ENCODE results near the gene CERS6. TPM values are rescaled to one million over a fixed set of nuclear protein-coding genes. Genes with fewer than 3 reads are reported as not detected.

Gene CERS6
- total and polyA plus RNA-seq, 10 of the 15 experiments (the other 5 are each of a cell fraction or from before 2014, with no cell fraction given): 1.3 to 20.4 (median 14.1) TPM

DNA sequence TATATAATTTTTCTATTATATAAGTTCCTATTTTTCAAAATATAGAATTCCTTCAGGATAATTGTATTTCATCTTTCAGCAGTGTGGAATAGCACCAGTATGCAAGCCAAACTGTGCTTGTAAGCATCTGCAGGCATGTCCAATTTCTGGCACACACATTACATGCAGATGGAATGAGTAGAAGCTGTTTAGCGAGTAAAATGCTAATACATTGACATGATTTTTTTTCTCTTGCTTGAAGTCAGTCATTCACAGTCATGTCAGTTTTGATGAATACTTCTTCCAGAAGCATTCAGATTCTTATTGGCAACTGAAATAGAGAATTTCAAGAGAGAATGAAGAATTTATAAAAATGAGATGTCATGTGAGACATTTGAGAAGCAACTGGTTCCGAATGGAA, 109.4 kb downstream of the CERS6 start:
- no TSS peak for BruUV-seq (replicated peaks)
- Histone ChIP-seq H4K20me1 (ENCODE audit: control insufficient read depth, insufficient read depth) (no peaks in the 10 kb centered on the region), H3K4me1 (ENCODE audit: control insufficient read depth, insufficient read depth, low read length) (peaks cover 14% of the 10 kb centered on the region; the same call in 1 of the 2 replicates), H3K36me3 (ENCODE audit: control insufficient read depth in 2 of 2, insufficient read depth in 2 of 2, low read length in 1 of 2) (peaks cover 1 to 7% of the 10 kb centered on the region in 2 experiments; a peak in 2 of 4 replicates), H3K9me3 (replicated peaks; ENCODE audit: control insufficient read depth, insufficient read depth, low read length) (no peaks in the 10 kb centered on the region), H3K79me2 (ENCODE audit: control insufficient read depth, insufficient read depth, low read length) (peaks cover 6% of the 10 kb centered on the region), H3K4me3 (no peak overlapping the region), H3K27me3 (replicated peaks in 1 of 2; ENCODE audit: control insufficient read depth in 2 of 2, insufficient read depth in 2 of 2, low read length in 1 of 2) (no peaks in the 10 kb centered on the region), H3K4me2 (ENCODE audit: control insufficient read depth, insufficient read depth) (no peak overlapping the region), H2AFZ (ENCODE audit: control insufficient read depth, low read depth, low read length) (no peak overlapping the region), H3K9ac (ENCODE audit: control insufficient read depth, insufficient read depth, low read length) (no peak overlapping the region), H3K27ac (ENCODE audit: control insufficient read depth, insufficient read depth) (no peak overlapping the region)
- in situ Hi-C loops (cut with MboI): no loop called here
- WGBS (ENCODE audit: insufficient coverage, insufficient replicate concordance, low lambda C conversion rate, missing lambda C conversion rate): 97% methylated on average over 2 of the region's 2 CpGs
- intact Hi-C loops (cut with micrococcal nuclease; ENCODE audit: unreplicated experiment): no loop called here
- ChIA-PET RAD21 (ENCODE audit: unreplicated experiment) (no interaction called here), CTCF (no interaction called here), POLR2A (no interaction called here), SMC1A (ENCODE audit: uncharacterized antibody, unreplicated experiment) (interaction anchor here (0.9 kb wide), 1 partner anchor 76 kb away, joined by 5 read pairs; no protein-coding TSS in a partner anchor)
- no peak for ATAC-seq
- DNase-seq (ENCODE audit: low read depth, low spot score): no peak
- no peak for FAIRE-seq
- TF ChIP-seq TCF7 (IDR thresholded peaks at IDR 0.05; ENCODE audit: borderline replicate concordance) (no peak), BACH1 (IDR thresholded peaks at IDR 0.05; ENCODE audit: borderline replicate concordance) (no peak), BRCA1 (IDR thresholded peaks at IDR 0.05; ENCODE audit: low read depth, low read length) (no peak), ETV6 (conservative IDR thresholded peaks at IDR 0.05 in 1 of 2, IDR thresholded peaks at IDR 0.05 in 1 of 2; ENCODE audit: borderline replicate concordance in 1 of 2, low read depth in 1 of 2) (no peak), STAT3 (IDR thresholded peaks at IDR 0.05; ENCODE audit: low read depth, low read length) (no peak), TARDBP (IDR thresholded peaks at IDR 0.05; ENCODE audit: borderline replicate concordance) (no peak), EZH2 (IDR thresholded peaks at IDR 0.05; ENCODE audit: borderline replicate concordance, control insufficient read depth, low read depth, low read length) (no peak), TAF1 (IDR thresholded peaks at IDR 0.05; ENCODE audit: borderline replicate concordance, low read depth, low read length) (no peak)
- TF ChIP-seq, protein P1, sequence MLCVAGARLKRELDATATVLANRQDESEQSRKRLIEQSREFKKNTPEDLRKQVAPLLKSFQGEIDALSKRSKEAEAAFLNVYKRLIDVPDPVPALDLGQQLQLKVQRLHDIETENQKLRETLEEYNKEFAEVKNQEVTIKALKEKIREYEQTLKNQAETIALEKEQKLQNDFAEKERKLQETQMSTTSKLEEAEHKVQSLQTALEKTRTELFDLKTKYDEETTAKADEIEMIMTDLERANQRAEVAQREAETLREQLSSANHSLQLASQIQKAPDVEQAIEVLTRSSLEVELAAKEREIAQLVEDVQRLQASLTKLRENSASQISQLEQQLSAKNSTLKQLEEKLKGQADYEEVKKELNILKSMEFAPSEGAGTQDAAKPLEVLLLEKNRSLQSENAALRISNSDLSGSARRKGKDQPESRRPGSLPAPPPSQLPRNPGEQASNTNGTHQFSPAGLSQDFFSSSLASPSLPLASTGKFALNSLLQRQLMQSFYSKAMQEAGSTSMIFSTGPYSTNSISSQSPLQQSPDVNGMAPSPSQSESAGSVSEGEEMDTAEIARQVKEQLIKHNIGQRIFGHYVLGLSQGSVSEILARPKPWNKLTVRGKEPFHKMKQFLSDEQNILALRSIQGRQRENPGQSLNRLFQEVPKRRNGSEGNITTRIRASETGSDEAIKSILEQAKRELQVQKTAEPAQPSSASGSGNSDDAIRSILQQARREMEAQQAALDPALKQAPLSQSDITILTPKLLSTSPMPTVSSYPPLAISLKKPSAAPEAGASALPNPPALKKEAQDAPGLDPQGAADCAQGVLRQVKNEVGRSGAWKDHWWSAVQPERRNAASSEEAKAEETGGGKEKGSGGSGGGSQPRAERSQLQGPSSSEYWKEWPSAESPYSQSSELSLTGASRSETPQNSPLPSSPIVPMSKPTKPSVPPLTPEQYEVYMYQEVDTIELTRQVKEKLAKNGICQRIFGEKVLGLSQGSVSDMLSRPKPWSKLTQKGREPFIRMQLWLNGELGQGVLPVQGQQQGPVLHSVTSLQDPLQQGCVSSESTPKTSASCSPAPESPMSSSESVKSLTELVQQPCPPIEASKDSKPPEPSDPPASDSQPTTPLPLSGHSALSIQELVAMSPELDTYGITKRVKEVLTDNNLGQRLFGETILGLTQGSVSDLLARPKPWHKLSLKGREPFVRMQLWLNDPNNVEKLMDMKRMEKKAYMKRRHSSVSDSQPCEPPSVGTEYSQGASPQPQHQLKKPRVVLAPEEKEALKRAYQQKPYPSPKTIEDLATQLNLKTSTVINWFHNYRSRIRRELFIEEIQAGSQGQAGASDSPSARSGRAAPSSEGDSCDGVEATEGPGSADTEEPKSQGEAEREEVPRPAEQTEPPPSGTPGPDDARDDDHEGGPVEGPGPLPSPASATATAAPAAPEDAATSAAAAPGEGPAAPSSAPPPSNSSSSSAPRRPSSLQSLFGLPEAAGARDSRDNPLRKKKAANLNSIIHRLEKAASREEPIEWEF (IDR thresholded peaks at IDR 0.05; ENCODE audit: insufficient replicate concordance, low read depth, low read length): no peak
- TF ChIP-seq, protein P2, sequence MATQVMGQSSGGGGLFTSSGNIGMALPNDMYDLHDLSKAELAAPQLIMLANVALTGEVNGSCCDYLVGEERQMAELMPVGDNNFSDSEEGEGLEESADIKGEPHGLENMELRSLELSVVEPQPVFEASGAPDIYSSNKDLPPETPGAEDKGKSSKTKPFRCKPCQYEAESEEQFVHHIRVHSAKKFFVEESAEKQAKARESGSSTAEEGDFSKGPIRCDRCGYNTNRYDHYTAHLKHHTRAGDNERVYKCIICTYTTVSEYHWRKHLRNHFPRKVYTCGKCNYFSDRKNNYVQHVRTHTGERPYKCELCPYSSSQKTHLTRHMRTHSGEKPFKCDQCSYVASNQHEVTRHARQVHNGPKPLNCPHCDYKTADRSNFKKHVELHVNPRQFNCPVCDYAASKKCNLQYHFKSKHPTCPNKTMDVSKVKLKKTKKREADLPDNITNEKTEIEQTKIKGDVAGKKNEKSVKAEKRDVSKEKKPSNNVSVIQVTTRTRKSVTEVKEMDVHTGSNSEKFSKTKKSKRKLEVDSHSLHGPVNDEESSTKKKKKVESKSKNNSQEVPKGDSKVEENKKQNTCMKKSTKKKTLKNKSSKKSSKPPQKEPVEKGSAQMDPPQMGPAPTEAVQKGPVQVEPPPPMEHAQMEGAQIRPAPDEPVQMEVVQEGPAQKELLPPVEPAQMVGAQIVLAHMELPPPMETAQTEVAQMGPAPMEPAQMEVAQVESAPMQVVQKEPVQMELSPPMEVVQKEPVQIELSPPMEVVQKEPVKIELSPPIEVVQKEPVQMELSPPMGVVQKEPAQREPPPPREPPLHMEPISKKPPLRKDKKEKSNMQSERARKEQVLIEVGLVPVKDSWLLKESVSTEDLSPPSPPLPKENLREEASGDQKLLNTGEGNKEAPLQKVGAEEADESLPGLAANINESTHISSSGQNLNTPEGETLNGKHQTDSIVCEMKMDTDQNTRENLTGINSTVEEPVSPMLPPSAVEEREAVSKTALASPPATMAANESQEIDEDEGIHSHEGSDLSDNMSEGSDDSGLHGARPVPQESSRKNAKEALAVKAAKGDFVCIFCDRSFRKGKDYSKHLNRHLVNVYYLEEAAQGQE (IDR thresholded peaks at IDR 0.05; ENCODE audit: low read depth, low read length): no peak
- TF ChIP-seq, protein P3, sequence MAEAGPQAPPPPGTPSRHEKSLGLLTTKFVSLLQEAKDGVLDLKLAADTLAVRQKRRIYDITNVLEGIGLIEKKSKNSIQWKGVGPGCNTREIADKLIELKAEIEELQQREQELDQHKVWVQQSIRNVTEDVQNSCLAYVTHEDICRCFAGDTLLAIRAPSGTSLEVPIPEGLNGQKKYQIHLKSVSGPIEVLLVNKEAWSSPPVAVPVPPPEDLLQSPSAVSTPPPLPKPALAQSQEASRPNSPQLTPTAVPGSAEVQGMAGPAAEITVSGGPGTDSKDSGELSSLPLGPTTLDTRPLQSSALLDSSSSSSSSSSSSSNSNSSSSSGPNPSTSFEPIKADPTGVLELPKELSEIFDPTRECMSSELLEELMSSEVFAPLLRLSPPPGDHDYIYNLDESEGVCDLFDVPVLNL (IDR thresholded peaks at IDR 0.05; ENCODE audit: low read depth, low read length): no peak

Measured in GM12878 (cell line).